DOHH2 (cell line): ENCODE measurements around the gene C20orf202.

Source experiments
- H3F3A ChIP-seq: fragments of 200-600 bp; sonication (generic), shearing (Covaris generic); 2 replicates; pipeline ENCODE4 v1.6.0; 2016; ENCODE audit warnings: antibody characterized with exemption, mild to moderate bottlenecking; ENCODE audit not compliant: control insufficient read depth, insufficient read depth
- H3K27ac ChIP-seq: fragments of 200-600 bp; sonication (generic); 2 replicates; pipeline ENCODE4 v1.5.1; 2014; ENCODE audit warnings: low read depth, mild to moderate bottlenecking, low read length, moderate library complexity
- H3K27me3 ChIP-seq: fragments of 200-600 bp; sonication (generic); 2 replicates; pipeline ENCODE4 v1.6.1; 2014; ENCODE audit warnings: mild to moderate bottlenecking, low read length, mixed read lengths; ENCODE audit not compliant: control insufficient read depth
- H3K36me3 ChIP-seq: fragments of 200-600 bp; sonication (generic); 2 replicates; pipeline ENCODE4 v1.6.1; 2014; ENCODE audit warnings: mild to moderate bottlenecking, low read length, moderate library complexity, mixed read lengths; ENCODE audit not compliant: control insufficient read depth
- H3K4me1 ChIP-seq: fragments of 200-600 bp; sonication (generic); 2 replicates; pipeline ENCODE4 v1.6.1; 2014; ENCODE audit warnings: mild to moderate bottlenecking, low read length, mixed read lengths; ENCODE audit not compliant: control insufficient read depth
- H3K4me2 ChIP-seq: fragments of 200-600 bp; sonication (generic); 2 replicates; pipeline ENCODE4 v1.6.0; 2014; ENCODE audit warnings: mild to moderate bottlenecking, low read length, moderate library complexity
- H3K4me3 ChIP-seq: fragments of 200-600 bp; sonication (generic); 2 replicates; pipeline ENCODE4 v1.5.1; 2014; ENCODE audit warnings: mild to moderate bottlenecking, low read length, mixed read lengths
- H3K79me2 ChIP-seq: fragments of 200-600 bp; sonication (generic); 2 replicates; pipeline ENCODE4 v1.6.1; 2014; ENCODE audit warnings: mild to moderate bottlenecking, low read length, mixed read lengths; ENCODE audit not compliant: control insufficient read depth
- H3K9me2 ChIP-seq: fragments of 200-600 bp; sonication (generic); replicated peaks from 2 replicates; pipeline ENCODE4 v1.6.1; 2014; ENCODE audit warnings: mild to moderate bottlenecking, low read length, mixed read lengths; ENCODE audit not compliant: control insufficient read depth
- H3K9me3 ChIP-seq: fragments of 200-600 bp; sonication (generic); 2 replicates; pipeline ENCODE4 v1.6.1; 2014; ENCODE audit warnings: antibody characterized with exemption, low read length, mixed read lengths; ENCODE audit not compliant: control insufficient read depth, insufficient read depth
- H4K20me1 ChIP-seq: fragments of 200-600 bp; sonication (generic); 2 replicates; pipeline ENCODE4 v1.6.0; 2014; ENCODE audit warnings: low read depth, mild to moderate bottlenecking, antibody characterized with exemption, low read length, moderate library complexity; ENCODE audit not compliant: control insufficient read depth, insufficient read depth
- CTCF ChIP-seq: fragments of 200-600 bp; sonication (generic); IDR thresholded peaks from one replicate; pipeline ENCODE4 v1.5.1; 2014; ENCODE audit warnings: antibody characterized with exemption, mild to moderate bottlenecking, low read depth, low read length; ENCODE audit not compliant: poor library complexity, severe bottlenecking
- EZH2phosphoT487 ChIP-seq: fragments of 200-600 bp; sonication (generic); IDR thresholded peaks from 2 replicates; pipeline ENCODE4 v1.6.1; 2017; ENCODE audit warnings: borderline replicate concordance, mild to moderate bottlenecking, antibody characterized with exemption, low read length, moderate library complexity, mixed read lengths

Gene C20orf202

GRCh38 chr20:1199212-1199873 is 3.9 kb upstream of the C20orf202 start:
- Histone ChIP-seq H3K4me3 (no peak overlapping the region), H3K4me2 (no peak overlapping the region), H3K9me3 (no peaks in the 10 kb centered on the region), H3K27ac (no peak overlapping the region), H3F3A (no peaks in the 10 kb centered on the region), H3K27me3 (peaks cover 19% of the 10 kb centered on the region), H3K9me2 (no peaks in the 10 kb centered on the region), H4K20me1 (no peaks in the 10 kb centered on the region), H3K36me3 (no peaks in the 10 kb centered on the region), H3K79me2 (no peaks in the 10 kb centered on the region), H3K4me1 (no peaks in the 10 kb centered on the region)
- no peak for TF ChIP-seq EZH2phosphoT487
- TF ChIP-seq CTCF, result no peak

- Histone ChIP-seq H3K4me3 (no peak overlapping the region), H3K36me3 (no peaks in the 10 kb centered on the region), H3K4me1 (no peaks in the 10 kb centered on the region), H3K79me2 (no peaks in the 10 kb centered on the region), H4K20me1 (no peaks in the 10 kb centered on the region), H3F3A (no peaks in the 10 kb centered on the region), H3K4me2 (no peak overlapping the region), H3K9me3 (no peaks in the 10 kb centered on the region), H3K27ac (no peak overlapping the region), H3K9me2 (no peaks in the 10 kb centered on the region), H3K27me3 (peaks cover 20% of the 10 kb centered on the region)
- TF ChIP-seq EZH2phosphoT487 (no peak), CTCF (no peak)
Observed at GRCh38 chr20:1199964-1200363, 3.3 kb upstream of the C20orf202 start.

- Histone ChIP-seq H3K27ac (no peak overlapping the region), H3K9me3 (no peaks in the 10 kb centered on the region), H3F3A (no peaks in the 10 kb centered on the region), H3K4me1 (no peaks in the 10 kb centered on the region), H3K79me2 (no peaks in the 10 kb centered on the region), H3K9me2 (no peaks in the 10 kb centered on the region), H3K27me3 (peaks cover 21% of the 10 kb centered on the region; the same call in 1 of the 2 replicates), H3K36me3 (no peaks in the 10 kb centered on the region), H3K4me3 (no peak overlapping the region), H3K4me2 (no peak overlapping the region), H4K20me1 (no peaks in the 10 kb centered on the region; the same call in 1 of the 2 replicates)
- TF ChIP-seq EZH2phosphoT487 (no peak), CTCF (no peak)
Observed at GRCh38 chr20:1203630-1204029, 376 bp downstream of the C20orf202 start.
